ENCODE measurements around the gene PISD.
A peak's percentile ranks its signal among the peaks of the same experiment; 100 is the strongest.

PISD gene

GRCh38 chr22:31652088-31652487, 9.9 kb downstream of the PISD start:
- DNase-seq, result no peak

DNA sequence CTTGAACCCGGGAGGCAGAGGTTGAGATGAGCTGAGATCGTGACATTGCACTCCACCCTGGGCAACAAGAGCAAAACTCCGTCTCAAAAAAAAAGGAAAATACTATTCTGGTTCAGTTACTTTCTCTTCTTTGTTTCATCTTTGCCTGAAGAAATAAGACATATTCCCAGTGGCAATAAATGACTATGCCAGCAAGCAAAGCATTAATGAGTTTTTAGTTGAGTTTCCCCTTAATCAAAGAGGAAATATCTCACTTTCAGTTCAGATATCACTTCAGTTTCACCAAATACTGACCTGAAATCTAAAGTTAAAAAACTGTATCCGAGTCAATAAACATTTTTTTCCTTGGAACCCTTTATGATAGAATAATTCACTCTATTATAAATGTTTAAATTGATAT, 10.4 kb downstream of the PISD start:
- DNase-seq, result no peak

DNA sequence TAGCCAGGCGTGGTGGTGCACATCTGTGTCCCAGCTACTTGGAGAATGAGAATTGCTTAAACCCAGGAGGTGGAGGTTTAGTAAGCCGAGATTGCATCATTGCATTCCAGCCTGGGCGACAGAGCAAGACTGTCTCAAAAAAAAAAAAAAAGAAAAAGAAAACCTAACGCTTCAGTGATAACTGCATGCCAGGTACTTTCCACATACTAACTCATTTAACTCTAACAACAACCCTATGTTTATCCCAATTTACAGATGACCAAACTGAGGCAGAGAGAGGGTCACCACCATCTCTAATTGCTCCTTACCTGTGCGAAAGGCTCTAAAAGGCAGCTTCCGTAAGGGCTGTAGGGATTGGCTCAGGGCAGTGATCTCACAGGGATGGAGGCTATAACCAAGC, 11.6 kb downstream of the PISD start:
- DNase-seq, result no peak

- DNase-seq, result no peak
Observed at GRCh38 chr22:31647523-31648320, 14.3 kb downstream of the PISD start.

- DNase-seq, result no peak
Observed at GRCh38 chr22:31647066-31647465, 14.9 kb downstream of the PISD start.

GRCh38 chr22:31646186-31647019, 15.6 kb downstream of the PISD start:
- DNase-seq, result no peak

DNA sequence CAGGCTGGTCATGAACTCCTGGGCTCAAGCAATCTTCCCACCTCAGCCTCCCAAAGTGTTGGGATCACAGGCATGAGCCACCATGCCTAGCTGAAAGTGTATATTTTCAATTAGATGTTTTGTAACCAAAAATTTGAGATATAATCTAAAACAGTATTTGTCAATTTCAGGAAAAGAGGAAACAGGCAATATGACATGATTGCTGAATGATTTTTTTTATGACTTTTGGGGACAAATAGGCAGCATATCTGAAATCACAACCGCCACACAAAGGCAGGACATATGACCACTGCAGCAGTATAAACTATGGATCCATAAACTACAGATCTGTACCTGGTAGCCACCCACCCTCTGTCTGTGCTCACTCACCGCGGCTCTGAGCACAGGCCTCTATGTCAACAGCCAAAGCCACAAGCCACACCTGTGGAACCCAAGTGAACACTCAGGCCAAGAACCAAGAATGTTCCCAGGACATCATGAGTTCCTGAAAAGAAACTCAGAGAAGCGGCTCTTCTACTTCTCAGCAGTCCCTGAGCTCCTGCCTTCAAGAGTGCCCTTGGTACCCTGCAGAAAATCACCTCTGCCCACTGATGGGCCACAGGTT, 22.5 kb downstream of the PISD start:
- no peak for DNase-seq

DNA sequence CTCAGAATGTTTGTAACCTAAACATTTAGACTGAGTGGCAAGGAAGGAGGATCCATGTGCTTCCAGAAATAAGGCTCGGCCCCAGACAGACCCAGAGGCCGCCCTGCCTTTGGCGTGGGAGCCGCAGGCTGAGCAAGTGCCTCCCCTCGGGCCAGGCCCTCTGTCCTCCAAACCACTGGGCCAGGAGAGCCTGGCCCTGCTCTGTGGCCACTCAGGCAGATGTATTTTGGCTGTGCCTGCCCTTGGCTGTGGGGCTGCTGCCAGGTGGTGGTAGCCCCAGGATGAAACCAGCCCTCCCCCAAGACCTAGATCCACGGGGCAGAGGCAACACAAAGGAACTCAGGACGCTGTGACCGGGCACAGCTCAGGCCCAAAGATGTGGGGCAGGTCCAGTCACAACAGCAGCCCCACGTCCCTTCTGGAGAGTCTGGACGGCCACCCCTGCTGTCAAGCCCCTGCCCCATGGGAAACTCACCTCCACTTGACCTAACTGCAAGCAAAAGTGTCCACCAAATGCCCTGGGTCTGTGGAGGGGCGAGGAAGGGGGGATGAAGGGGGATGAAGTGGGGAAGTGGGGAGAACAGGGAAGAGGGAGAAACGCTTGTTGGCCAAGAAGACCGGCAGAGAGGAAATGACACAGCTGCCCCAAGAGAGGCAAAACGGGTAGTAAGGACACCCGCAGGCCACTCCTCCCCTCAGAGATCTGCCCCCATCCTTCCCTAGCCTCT, 24.0 kb downstream of the PISD start:
- DNase-seq, result no peak

GRCh38 chr22:31637447-31637890, 24.5 kb downstream of the PISD start:
- no peak for DNase-seq

DNA sequence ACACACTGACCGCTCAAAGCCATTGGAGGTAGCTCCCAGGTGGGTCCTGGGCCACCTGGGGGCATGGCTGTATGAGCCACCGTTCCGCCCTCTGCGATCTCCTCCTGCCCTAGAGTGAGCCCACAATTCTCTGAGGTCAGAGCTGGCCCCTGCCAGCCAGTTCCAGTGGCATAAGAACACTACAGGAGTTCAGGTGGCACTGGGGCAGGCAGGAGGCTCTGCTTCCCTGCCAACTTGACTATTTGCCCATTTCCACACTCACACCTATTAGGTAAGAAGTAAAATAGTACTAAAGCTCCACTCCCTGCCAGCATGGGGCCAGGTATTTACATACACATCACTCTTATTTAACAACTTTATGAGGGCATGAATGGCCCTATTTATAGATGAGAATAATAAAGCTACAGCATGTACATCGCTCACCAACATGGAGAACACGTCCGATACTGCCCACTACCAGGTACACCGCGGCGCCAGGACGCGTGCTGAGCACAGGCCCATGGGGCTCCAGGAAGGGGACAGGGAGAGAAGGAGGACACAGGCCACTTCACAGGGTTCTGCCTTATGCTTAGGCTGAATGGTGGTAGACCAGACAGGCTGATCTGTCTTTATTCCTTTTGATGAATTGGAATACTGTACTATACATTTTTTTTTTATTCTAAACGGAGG, 26.2 kb downstream of the PISD start:
- DNase-seq, result no peak

DNA sequence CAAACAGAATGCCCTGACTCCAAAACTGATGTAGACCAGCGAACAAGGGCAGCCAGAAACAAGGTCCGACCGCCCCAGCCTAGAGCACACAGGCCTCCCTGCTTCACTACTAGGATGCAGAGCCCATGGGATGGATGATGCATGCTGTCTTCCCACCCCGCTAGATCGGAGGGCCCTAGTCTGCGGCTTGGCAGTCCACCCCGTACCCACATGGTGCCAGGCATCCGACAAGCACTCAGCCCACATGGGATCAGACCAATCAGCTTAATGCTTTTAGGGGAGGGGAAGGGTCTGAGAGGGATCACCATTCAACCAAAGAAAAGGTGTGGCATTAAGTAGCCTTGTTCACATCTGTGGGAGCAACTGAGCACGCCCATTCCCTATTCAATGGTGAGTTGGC, 30.6 kb downstream of the PISD start:
- DNase-seq, result no peak

DNA sequence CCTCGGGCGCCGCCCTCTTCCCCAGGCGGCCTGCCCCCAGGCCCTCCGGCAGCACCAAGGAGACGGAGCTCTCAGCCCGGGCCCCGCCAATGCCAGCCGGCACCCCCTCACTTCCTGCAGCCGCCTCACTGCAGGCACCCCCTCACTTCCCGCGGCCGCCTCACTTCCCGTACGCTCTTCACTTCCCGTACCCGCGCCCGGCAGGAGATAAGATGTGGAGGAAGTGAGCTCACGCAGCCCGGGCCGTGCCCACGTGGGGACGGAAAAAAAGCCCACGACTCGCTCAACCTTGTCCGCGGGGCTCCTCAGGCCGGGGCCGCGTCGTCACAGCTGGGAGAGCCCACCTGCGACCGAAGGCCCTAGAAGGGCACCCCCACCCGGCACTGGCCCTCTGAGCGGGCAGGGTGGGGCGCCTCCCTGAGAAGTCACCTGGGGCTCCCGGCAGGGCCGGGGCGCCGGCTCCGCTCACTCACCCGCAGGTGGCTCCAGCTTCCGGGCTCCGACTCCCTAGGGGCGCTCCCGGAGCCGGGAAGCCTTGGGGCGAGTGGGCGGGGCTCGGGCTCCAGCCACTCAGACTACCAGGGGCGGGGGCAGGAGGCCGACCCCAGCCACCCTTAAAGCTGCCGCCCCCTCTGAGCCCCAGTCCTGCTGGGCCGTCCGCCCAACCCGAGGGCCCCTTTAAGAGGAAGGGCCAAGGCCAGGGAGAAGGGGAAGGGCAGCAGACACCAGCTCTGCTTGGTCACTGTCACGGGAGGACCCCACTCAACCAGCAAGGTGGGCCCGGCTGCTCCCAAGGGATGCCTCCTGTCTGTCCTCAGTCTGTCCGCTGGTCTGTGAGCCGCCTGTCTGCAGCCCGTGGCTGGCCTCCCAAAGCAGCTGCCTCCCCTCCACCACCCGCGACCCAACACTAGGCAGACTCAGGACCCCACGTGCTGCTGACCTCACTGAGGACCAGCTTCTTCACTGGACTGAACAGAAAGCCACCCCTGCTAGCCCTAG, 31.4 kb downstream of the PISD start:
- DNase-seq, result peak; percentile 18 to 46

DNA sequence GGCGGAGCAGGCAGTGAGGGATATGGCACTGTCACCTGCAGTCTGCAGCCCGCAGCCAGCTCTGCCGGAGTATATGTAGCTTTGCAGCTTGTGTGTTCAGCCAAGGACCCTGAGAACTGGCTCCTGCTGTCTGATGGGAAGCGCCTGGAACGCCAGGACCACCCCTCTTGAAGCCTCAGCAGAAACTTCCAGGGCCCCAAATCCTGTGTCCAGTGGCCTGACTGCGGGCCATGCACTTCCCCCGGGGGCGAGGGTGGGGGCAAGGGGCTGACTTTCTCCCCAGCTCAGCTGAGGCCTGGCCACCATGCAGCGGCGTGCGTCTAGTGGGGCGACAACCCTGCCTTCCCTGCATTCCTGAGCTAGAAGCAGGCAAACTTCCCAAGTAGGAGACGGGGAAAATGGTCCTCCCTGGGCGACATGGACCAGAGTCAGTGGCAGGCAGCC, 32.3 kb downstream of the PISD start:
- DNase-seq, result no peak

- DNase-seq, result no peak
Observed at GRCh38 chr22:31628969-31629708, 32.9 kb downstream of the PISD start.

DNA sequence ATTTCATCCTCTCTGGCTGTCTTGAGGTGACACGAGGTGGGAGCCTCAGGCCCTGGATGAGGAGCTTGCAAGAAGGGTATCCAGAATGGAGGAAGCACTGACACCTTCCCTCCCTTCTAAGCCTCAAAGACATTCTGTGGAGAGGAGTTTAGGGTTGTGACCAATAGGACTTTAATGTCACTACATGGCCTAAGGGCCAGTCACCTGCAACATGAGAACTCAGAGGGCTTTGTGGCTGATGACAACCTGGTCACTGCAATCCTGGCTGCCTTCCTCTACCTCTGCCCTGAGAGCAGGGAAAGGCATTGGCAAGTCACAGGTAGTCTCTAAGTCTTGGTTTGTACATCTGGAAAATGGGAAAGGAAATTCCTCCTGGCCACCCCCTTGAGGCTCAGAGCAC, 33.7 kb downstream of the PISD start:
- DNase-seq, result no peak

- no peak for DNase-seq
Observed at GRCh38 chr22:31627223-31627731, 34.7 kb downstream of the PISD start.

- DNase-seq, result peak in 1 of 2 experiments; percentile 6
Observed at GRCh38 chr22:31626427-31627150, 35.4 kb downstream of the PISD start.

- peak; percentile 18 to 45 for DNase-seq
Observed at GRCh38 chr22:31625661-31626426, 36.2 kb downstream of the PISD start.

- DNase-seq, result no peak
Observed at GRCh38 chr22:31625257-31625640, 36.8 kb downstream of the PISD start.
